ENCODE data around the gene FBXW4. TPM values are rescaled to one million over a fixed set of nuclear protein-coding genes. Genes with fewer than 3 reads are reported as not detected.

The FBXW4 gene
- total and polyA plus RNA-seq, 2 experiments from 2014 or later: 15.5 to 32.7 TPM

DNA sequence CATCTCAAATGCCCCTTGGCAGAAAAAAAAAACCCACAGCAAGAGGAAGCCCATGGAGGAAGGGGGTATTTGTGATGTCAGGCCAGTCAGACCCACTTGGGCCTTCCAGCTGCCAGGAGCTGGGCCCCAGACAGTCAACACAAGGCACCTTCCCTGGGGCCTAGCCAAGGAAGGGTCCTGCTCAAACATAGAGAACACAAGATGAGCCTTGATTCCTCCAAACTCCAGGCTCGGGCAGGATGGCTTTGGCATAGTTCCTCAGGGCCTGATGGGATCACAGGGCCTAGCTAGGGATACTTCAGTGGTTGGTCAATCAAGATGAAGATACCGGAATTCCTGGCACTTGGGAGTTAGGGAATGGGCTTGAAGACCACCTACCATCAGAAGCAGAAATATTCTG lies 76.1 kb downstream of the FBXW4 start:
- Histone ChIP-seq H3K79me2 (no peaks in the 10 kb centered on the region), H2AFZ (no peak overlapping the region), H3K4me3 (no peak overlapping the region), H3K9me2 (replicated peaks; ENCODE audit: insufficient read depth) (no peaks in the 10 kb centered on the region), H3K4me2 (no peak overlapping the region), H3K27me3 (no peaks in the 10 kb centered on the region), H3K4me1 (ENCODE audit: insufficient read depth) (no peaks in the 10 kb centered on the region), H3K27ac (no peak overlapping the region), H3K9me3 (ENCODE audit: low read depth) (no peaks in the 10 kb centered on the region), H4K20me1 (ENCODE audit: insufficient read depth, poor library complexity, severe bottlenecking) (no peaks in the 10 kb centered on the region), H3K36me3 (replicated peaks; ENCODE audit: insufficient read depth, low read depth) (no peaks in the 10 kb centered on the region)
- DNase-seq (ENCODE audit: low spot score): no peak
- no peak for TF ChIP-seq EZH2 (IDR thresholded peaks at IDR 0.05; ENCODE audit: borderline replicate concordance)
- TF ChIP-seq, protein P1, sequence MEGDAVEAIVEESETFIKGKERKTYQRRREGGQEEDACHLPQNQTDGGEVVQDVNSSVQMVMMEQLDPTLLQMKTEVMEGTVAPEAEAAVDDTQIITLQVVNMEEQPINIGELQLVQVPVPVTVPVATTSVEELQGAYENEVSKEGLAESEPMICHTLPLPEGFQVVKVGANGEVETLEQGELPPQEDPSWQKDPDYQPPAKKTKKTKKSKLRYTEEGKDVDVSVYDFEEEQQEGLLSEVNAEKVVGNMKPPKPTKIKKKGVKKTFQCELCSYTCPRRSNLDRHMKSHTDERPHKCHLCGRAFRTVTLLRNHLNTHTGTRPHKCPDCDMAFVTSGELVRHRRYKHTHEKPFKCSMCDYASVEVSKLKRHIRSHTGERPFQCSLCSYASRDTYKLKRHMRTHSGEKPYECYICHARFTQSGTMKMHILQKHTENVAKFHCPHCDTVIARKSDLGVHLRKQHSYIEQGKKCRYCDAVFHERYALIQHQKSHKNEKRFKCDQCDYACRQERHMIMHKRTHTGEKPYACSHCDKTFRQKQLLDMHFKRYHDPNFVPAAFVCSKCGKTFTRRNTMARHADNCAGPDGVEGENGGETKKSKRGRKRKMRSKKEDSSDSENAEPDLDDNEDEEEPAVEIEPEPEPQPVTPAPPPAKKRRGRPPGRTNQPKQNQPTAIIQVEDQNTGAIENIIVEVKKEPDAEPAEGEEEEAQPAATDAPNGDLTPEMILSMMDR (IDR thresholded peaks at IDR 0.05; ENCODE audit: poor library complexity): no peak
- TF ChIP-seq EZH2phosphoT487 (IDR thresholded peaks at IDR 0.05; ENCODE audit: low read depth, severe bottlenecking, unreplicated experiment): no peak
- 92% methylated on average over 2 of the region's 2 CpGs for WGBS (ENCODE audit: low lambda C conversion rate, missing lambda C conversion rate)

DNA sequence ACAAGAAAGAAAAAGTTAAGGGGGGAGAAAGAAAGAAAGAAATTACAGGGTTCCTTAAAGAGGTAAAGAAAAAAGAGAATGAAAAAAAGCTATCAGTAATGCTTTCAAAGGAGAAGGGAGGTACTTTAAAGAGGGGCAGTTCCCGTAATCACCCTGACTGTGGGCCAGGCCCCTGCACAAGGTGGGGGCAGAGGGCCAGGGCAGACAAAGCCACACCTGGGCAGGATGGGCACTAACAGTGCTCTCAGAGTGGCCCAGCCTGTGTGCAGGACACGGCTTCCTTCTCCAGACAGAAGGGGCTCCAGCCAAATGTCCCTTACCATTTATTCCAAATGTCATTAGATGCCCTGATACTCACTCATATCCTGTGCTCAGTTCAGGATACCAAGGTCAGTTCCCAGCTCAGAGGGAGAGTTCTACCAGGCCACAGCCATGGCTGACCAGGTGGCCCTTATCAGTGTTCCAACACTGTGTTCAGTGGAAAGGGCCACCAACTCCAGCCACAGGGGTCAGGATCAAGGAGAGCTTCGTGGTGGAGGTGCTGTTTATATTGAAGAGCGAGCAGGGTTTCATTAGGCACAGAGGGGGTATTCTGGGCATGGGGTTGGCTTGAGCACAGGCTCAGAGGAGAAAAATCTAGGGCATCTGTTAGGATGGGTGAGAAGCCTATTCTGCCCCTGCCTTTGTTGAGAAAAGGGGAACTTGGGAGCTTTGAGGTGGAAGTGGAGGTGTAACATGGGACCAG lies 77.0 kb downstream of the FBXW4 start:
- H3K36me3 ChIP-seq (replicated peaks; ENCODE audit: insufficient read depth, low read depth): no peaks in the 10 kb centered on the region
- H3K27me3 ChIP-seq: no peaks in the 10 kb centered on the region
- H3K9me3 ChIP-seq (ENCODE audit: low read depth): no peaks in the 10 kb centered on the region
- 92% methylated on average over 4 of the region's 4 CpGs for WGBS (ENCODE audit: low lambda C conversion rate, missing lambda C conversion rate)
- no peak for DNase-seq (ENCODE audit: low spot score)
- TF ChIP-seq EZH2 (IDR thresholded peaks at IDR 0.05; ENCODE audit: borderline replicate concordance): no peak
- TF ChIP-seq EZH2phosphoT487 (IDR thresholded peaks at IDR 0.05; ENCODE audit: low read depth, severe bottlenecking, unreplicated experiment): no peak
- TF ChIP-seq, protein P1 (IDR thresholded peaks at IDR 0.05; ENCODE audit: poor library complexity): no peak
- no peak overlapping the region for H2AFZ ChIP-seq
- no peaks in the 10 kb centered on the region for H3K9me2 ChIP-seq (replicated peaks; ENCODE audit: insufficient read depth)
- no peaks in the 10 kb centered on the region for H3K79me2 ChIP-seq
- no peaks in the 10 kb centered on the region for H4K20me1 ChIP-seq (ENCODE audit: insufficient read depth, poor library complexity, severe bottlenecking)
- H3K4me3 ChIP-seq: no peak overlapping the region
- H3K4me1 ChIP-seq (ENCODE audit: insufficient read depth): no peaks in the 10 kb centered on the region
- H3K27ac ChIP-seq: no peak overlapping the region
- no peak overlapping the region for H3K4me2 ChIP-seq

DNA sequence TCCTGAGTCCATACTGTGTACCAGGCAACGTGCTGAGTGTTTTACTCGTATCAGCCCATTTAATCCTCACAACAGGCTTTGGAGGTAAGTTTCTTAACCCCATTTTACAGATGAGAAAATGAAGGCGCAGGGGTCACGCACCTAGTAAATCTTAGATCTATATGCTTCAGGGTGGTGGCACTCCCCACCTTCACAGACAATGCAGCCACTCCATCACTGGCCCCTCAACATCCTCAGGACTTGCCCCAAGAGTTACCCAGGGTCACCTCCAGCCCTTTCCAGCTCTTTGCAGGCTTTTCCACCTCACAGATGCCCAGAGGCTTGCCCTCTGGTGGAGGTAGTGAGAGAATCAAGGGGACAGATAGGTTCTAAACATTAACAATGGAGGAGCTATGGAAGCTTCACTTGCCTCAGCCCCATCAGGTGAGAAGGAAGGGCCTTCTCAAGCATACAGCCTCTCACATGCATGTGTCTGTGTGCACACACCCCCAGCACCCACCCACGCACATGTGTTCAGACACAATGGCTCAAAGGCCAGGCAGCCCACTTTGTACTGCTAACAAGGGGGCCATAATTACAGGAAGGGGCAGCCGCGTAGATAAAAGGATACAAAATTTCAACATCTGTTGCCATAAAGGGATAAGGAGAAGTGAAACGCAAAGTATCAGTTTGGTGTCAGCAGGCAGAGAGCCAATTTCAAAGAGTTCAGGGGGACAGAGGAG lies 77.7 kb downstream of the FBXW4 start:
- Histone ChIP-seq H3K27me3 (no peaks in the 10 kb centered on the region), H3K36me3 (replicated peaks; ENCODE audit: insufficient read depth, low read depth) (no peaks in the 10 kb centered on the region), H4K20me1 (ENCODE audit: insufficient read depth, poor library complexity, severe bottlenecking) (no peaks in the 10 kb centered on the region), H3K4me3 (no peak overlapping the region), H3K79me2 (no peaks in the 10 kb centered on the region), H3K4me2 (no peak overlapping the region), H3K9me3 (ENCODE audit: low read depth) (no peaks in the 10 kb centered on the region), H2AFZ (no peak overlapping the region), H3K27ac (no peak overlapping the region), H3K4me1 (ENCODE audit: insufficient read depth) (no peaks in the 10 kb centered on the region), H3K9me2 (replicated peaks; ENCODE audit: insufficient read depth) (no peaks in the 10 kb centered on the region)
- no peak for DNase-seq (ENCODE audit: low spot score)
- TF ChIP-seq, protein P1 (IDR thresholded peaks at IDR 0.05; ENCODE audit: poor library complexity): no peak
- TF ChIP-seq EZH2 (IDR thresholded peaks at IDR 0.05; ENCODE audit: borderline replicate concordance) (no peak), EZH2phosphoT487 (IDR thresholded peaks at IDR 0.05; ENCODE audit: low read depth, severe bottlenecking, unreplicated experiment) (no peak)
- 75% methylated on average over 8 of the region's 8 CpGs for WGBS (ENCODE audit: low lambda C conversion rate, missing lambda C conversion rate)

All from hepatocyte (in vitro differentiated cells).